NCI-H2029 treated with DMSO at 0.1 percent for 48 hours (cell line): ENCODE results near the gene LILRA6.

ENCODE experiments used
- DNase-seq: peaks from one replicate; lab custom pipeline; 2025; lab: John Stamatoyannopoulos, UW

The LILRA6 gene

GRCh38 chr19:54188215-54188871 is 54.2 kb downstream of the LILRA6 start:
- DNase-seq, result no peak

DNA sequence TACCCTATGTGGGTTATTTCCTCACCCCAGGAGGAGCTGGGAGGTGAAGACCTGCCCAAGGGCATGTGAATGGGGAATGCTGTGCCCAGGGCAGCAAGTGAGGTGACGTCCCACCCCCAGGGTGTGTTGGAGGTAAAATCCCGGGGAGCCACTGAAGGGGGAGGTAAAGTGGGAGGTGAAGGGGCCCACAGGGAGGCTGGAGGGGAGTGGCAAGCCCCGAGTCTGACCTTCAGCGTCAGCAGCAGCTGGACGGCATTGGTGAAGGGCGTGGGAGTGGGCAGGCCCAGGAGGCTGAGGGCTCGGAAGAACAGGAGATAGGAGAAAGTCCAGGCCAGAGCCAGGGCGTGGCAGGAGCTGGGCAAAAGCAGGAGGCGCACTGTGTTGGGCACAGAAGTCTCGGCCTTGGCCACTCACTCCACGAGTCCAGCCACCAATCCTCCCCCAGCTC is 55.6 kb downstream of the LILRA6 start:
- no peak for DNase-seq
